ENCODE data around the gene CRAT. TPM values are rescaled to one million over a fixed set of nuclear protein-coding genes. Genes with fewer than 3 reads are reported as not detected.
A peak's percentile ranks its signal among the peaks of the same experiment; 100 is the strongest.

CRAT gene
- total RNA-seq, 2 donors from 2014 or later, result 17.2 to 17.5 TPM

- no peak overlapping the region for H3K9ac ChIP-seq (ENCODE audit: extremely low read depth, low read length, poor library complexity, severe bottlenecking)
- peaks cover 37% of the 10 kb centered on the region for H3K36me3 Mint-ChIP-seq (ENCODE audit: low read depth)
- 96 to 100% methylated on average over 1 to 15 of the region's 15 CpGs for WGBS, 2 experiments (ENCODE audit: insufficient coverage in 1 of 2, insufficient read length in 1 of 2)
These were observed 21.3 kb downstream of the CRAT start for GRCh38 chr9:129089246-129089645.

DNA sequence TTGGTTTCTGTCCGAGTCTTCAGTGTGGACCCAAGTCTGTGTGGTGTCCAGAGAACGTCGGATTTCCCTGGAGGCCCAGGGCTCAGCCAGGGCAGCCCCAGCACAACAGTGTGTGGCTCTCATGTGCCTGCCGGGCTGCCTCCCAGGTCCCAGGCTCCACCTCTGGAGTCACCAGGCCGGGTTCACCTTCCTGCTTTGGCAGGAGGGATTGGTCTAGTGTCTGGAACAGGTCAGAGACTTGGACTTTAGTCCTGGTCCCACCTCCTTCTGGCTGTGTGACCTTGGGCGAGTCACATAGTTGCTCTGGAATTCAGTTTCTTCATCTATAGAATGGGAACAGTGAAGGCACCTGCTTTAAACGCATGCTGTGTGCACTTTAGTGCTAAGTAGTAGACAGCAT lies 26.5 kb downstream of the CRAT start:
- H3K27ac ChIP-seq (ENCODE audit: low read depth, low read length), result no peak overlapping the region
- 87 to 92% methylated on average over 7 of the region's 7 CpGs for WGBS, 2 experiments (ENCODE audit: insufficient coverage in 1 of 2, insufficient read length in 1 of 2)

More at GRCh38 chr9:129089246-129089645, 21.3 kb downstream of the CRAT start:
- no peaks in the 10 kb centered on the region for H3K9me3 ChIP-seq (ENCODE audit: control insufficient read depth, low read length)
- no peaks in the 10 kb centered on the region for H3K9me3 Mint-ChIP-seq
- H3K27ac ChIP-seq (ENCODE audit: low read depth, low read length), result no peak overlapping the region
- H3K4me1 Mint-ChIP-seq, result no peaks in the 10 kb centered on the region
- H3K36me3 ChIP-seq (ENCODE audit: control insufficient read depth, insufficient read depth, low read length), result peaks cover 29% of the 10 kb centered on the region
- no peaks in the 10 kb centered on the region for H3K27me3 ChIP-seq (ENCODE audit: control insufficient read depth, insufficient read depth, low read length, poor library complexity, severe bottlenecking)
- H3K4me1 ChIP-seq (ENCODE audit: control insufficient read depth, insufficient read depth, low read length), result no peaks in the 10 kb centered on the region
- H3K4me3 Mint-ChIP-seq, result no peak overlapping the region
- no peak for DNase-seq
- TF ChIP-seq CTCF (conservative IDR thresholded peaks at IDR 0.05), result no peak
- no peaks in the 10 kb centered on the region for H3K27me3 Mint-ChIP-seq (ENCODE audit: insufficient read depth)
- H3K27ac Mint-ChIP-seq, result no peak overlapping the region
- no peak overlapping the region for H3K4me3 ChIP-seq (ENCODE audit: low read length)

GRCh38 chr9:129081388-129081904 lies 29.1 kb downstream of the CRAT start:
- no peaks in the 10 kb centered on the region for H3K27me3 ChIP-seq (ENCODE audit: control insufficient read depth, insufficient read depth, low read length, poor library complexity, severe bottlenecking)
- H3K36me3 ChIP-seq (ENCODE audit: control insufficient read depth, insufficient read depth, low read length), result peaks cover 12% of the 10 kb centered on the region
- H3K4me1 Mint-ChIP-seq, result peaks cover 7% of the 10 kb centered on the region
- WGBS, 2 experiments (ENCODE audit: insufficient coverage in 1 of 2, insufficient read length in 1 of 2), result 4 to 8% methylated on average over 20 to 30 of the region's 30 CpGs
- H3K27ac ChIP-seq (ENCODE audit: low read depth, low read length), result peak overlapping the region; percentile 73
- H3K4me1 ChIP-seq (ENCODE audit: control insufficient read depth, insufficient read depth, low read length), result peaks cover 3% of the 10 kb centered on the region
- peak overlapping the region; percentile 86 for H3K9ac ChIP-seq (ENCODE audit: extremely low read depth, low read length, poor library complexity, severe bottlenecking)
- no peak for TF ChIP-seq CTCF (conservative IDR thresholded peaks at IDR 0.05)
- H3K4me3 Mint-ChIP-seq, result peak overlapping the region; percentile 80
- peaks cover 10% of the 10 kb centered on the region for H3K36me3 Mint-ChIP-seq (ENCODE audit: low read depth)
- H3K27ac Mint-ChIP-seq, result peak overlapping the region; percentile 52
- H3K9me3 ChIP-seq (ENCODE audit: control insufficient read depth, low read length), result no peaks in the 10 kb centered on the region
- DNase-seq, result no peak
- peak overlapping the region; percentile 94 for H3K4me3 ChIP-seq (ENCODE audit: low read length)
- H3K9me3 Mint-ChIP-seq, result no peaks in the 10 kb centered on the region
- H3K27me3 Mint-ChIP-seq (ENCODE audit: insufficient read depth), result no peaks in the 10 kb centered on the region

More for the DNA sequence above, 26.5 kb downstream of the CRAT start:
- Histone ChIP-seq H3K4me1 (ENCODE audit: control insufficient read depth, insufficient read depth, low read length) (peaks cover 3% of the 10 kb centered on the region), H3K9me3 (ENCODE audit: control insufficient read depth, low read length) (no peaks in the 10 kb centered on the region), H3K9ac (ENCODE audit: extremely low read depth, low read length, poor library complexity, severe bottlenecking) (no peak overlapping the region), H3K27me3 (ENCODE audit: control insufficient read depth, insufficient read depth, low read length, poor library complexity, severe bottlenecking) (no peaks in the 10 kb centered on the region), H3K36me3 (ENCODE audit: control insufficient read depth, insufficient read depth, low read length) (peaks cover 19% of the 10 kb centered on the region), H3K4me3 (ENCODE audit: low read length) (no peak overlapping the region)
- no peak for TF ChIP-seq CTCF (conservative IDR thresholded peaks at IDR 0.05)
- no peak overlapping the region for H3K27ac Mint-ChIP-seq
- H3K4me3 Mint-ChIP-seq, result no peak overlapping the region
- peaks cover 23% of the 10 kb centered on the region for H3K36me3 Mint-ChIP-seq (ENCODE audit: low read depth)
- H3K4me1 Mint-ChIP-seq, result peaks cover 7% of the 10 kb centered on the region
- no peak for DNase-seq
- no peaks in the 10 kb centered on the region for H3K9me3 Mint-ChIP-seq
- no peaks in the 10 kb centered on the region for H3K27me3 Mint-ChIP-seq (ENCODE audit: insufficient read depth)
